Posterior vena cava (tissue), 2 donors: ENCODE data around the gene UBE2J1. TPM values are rescaled to one million over a fixed set of nuclear protein-coding genes. Genes with fewer than 3 reads are reported as not detected.
"Not testable (repeated sequence)": the region's sequence is repeated elsewhere in the genome, so short reads cannot be mapped to it uniquely, and the experiment has no call there.

Experiments
- DNase-seq: peaks from one replicate; pipeline ENCODE4 v3.0.0-alpha.2; 2020; ENCODE audit warnings: low spot score
- intact Hi-C, 2 donors: fragments of 100-400 bp; cut with DNase I; formaldehyde crosslinking; loops; one replicate each; pipeline versions ENCODE4 v1.14.1 to v1.14.2; 2022 to 2023
- total RNA-seq, 2 donors: library from RNA; stranded (reverse); fragmentation: NEBNext Ultra II Directional; extraction: Animal tissue kit (Norgen Biotek cat#: 25700); gene quantifications; one replicate each; pipeline ENCODE4 v1.2.1, GENCODE V29; 2021
- donor health status: DM: yes; HTN: yes; CAD: no.
- donor health status: DM: yes; HTN: yes; CAD: no.

The UBE2J1 gene
- total RNA-seq, 2 donors from 2014 or later, result 39.8 to 43.8 TPM

GRCh38 chr6:89299466-89299850, 53.1 kb downstream of the UBE2J1 start:
- no peak for DNase-seq
- intact Hi-C loops, result no loop called here

- DNase-seq, result no peak
- intact Hi-C loops, result no loop called here
These were observed 53.6 kb downstream of the UBE2J1 start for GRCh38 chr6:89298680-89299465.

- intact Hi-C loops, result no loop called here
These were observed 54.7 kb downstream of the UBE2J1 start for GRCh38 chr6:89297695-89298351.

GRCh38 chr6:89295981-89296380, 56.5 kb downstream of the UBE2J1 start:
- intact Hi-C loops, result no loop called here
- DNase-seq, result no peak

More at GRCh38 chr6:89297695-89298351, 54.7 kb downstream of the UBE2J1 start:
- no peak for DNase-seq

- DNase-seq, intact Hi-C loops: not testable (repeated sequence)
These were observed 57.4 kb downstream of the UBE2J1 start for GRCh38 chr6:89295116-89295515.

- intact Hi-C loops, result no loop called here
- no peak for DNase-seq
These were observed 61.2 kb downstream of the UBE2J1 start for GRCh38 chr6:89291256-89291819.

- DNase-seq, result no peak
These were observed 61.9 kb downstream of the UBE2J1 start for GRCh38 chr6:89290401-89291155.

GRCh38 chr6:89289710-89290109, 62.8 kb downstream of the UBE2J1 start:
- DNase-seq, result no peak

More at GRCh38 chr6:89290401-89291155, 61.9 kb downstream of the UBE2J1 start:
- intact Hi-C loops, result no loop called here

GRCh38 chr6:89287351-89288028, 65.0 kb downstream of the UBE2J1 start:
- intact Hi-C loops, result no loop called here
- DNase-seq, result no peak

More at GRCh38 chr6:89289710-89290109, 62.8 kb downstream of the UBE2J1 start:
- intact Hi-C loops, result no loop called here

GRCh38 chr6:89286516-89286915, 66.0 kb downstream of the UBE2J1 start:
- intact Hi-C loops, result no loop called here
- DNase-seq, result no peak

- DNase-seq, result no peak
- intact Hi-C loops, result no loop called here
These were observed 67.4 kb downstream of the UBE2J1 start for GRCh38 chr6:89284963-89285735.

GRCh38 chr6:89284081-89284480, 68.4 kb downstream of the UBE2J1 start:
- intact Hi-C loops, result no loop called here
- no peak for DNase-seq

GRCh38 chr6:89282749-89283148, 69.8 kb downstream of the UBE2J1 start:
- no peak for DNase-seq
- intact Hi-C loops, result no loop called here

GRCh38 chr6:89281779-89282246, 70.7 kb downstream of the UBE2J1 start:
- no peak for DNase-seq
- intact Hi-C loops, result no loop called here

GRCh38 chr6:89278956-89279355, 73.6 kb downstream of the UBE2J1 start:
- DNase-seq, result no peak
- intact Hi-C loops, result no loop called here
